Chondrocyte (in vitro differentiated cells): ENCODE data around the gene HNRNPAB. TPM values are rescaled to one million over a fixed set of nuclear protein-coding genes. Genes with fewer than 3 reads are reported as not detected.

Experiments used
- DNase-seq: peaks from one replicate; pipeline ENCODE4 v3.0.0; 2021; ENCODE audit warnings: mixed read lengths, low spot score
- H3K27ac Mint-ChIP-seq: one replicate; pipeline ENCODE4 v1.8.0; 2021; ENCODE audit warnings: mild to moderate bottlenecking, moderate library complexity, mixed read lengths; ENCODE audit not compliant: unreplicated experiment
- H3K27me3 Mint-ChIP-seq: 2 replicates; pipeline ENCODE4 v1.8.0; 2021; ENCODE audit warnings: low read depth, mixed read lengths
- H3K36me3 Mint-ChIP-seq: 2 replicates; pipeline ENCODE4 v1.8.0; 2021; ENCODE audit warnings: low read depth, mixed read lengths
- H3K4me1 Mint-ChIP-seq: 2 replicates; pipeline ENCODE4 v1.8.0; 2021; ENCODE audit warnings: low read depth, mild to moderate bottlenecking, mixed read lengths
- H3K4me3 Mint-ChIP-seq: one replicate; pipeline ENCODE4 v1.8.0; 2021; ENCODE audit warnings: mild to moderate bottlenecking, moderate library complexity, mixed read lengths; ENCODE audit not compliant: unreplicated experiment
- H3K9me3 Mint-ChIP-seq: 2 replicates; pipeline ENCODE4 v1.8.0; 2021; ENCODE audit warnings: low read depth, mixed read lengths
- CTCF ChIP-seq: fragments of 200-600 bp; sonication (generic); IDR thresholded peaks from 2 replicates; pipeline ENCODE4 v1.5.0; 2021; ENCODE audit warnings: antibody characterized with exemption, mild to moderate bottlenecking, moderate library complexity
- total RNA-seq: library from RNA; stranded (reverse); gene quantifications from 3 replicates; pipeline ENCODE4 v1.2.1, GENCODE V29; 2021

HNRNPAB gene
- total RNA-seq, 1 donor from 2014 or later, result 156 TPM

GRCh38 chr5:178180141-178180863 is 24.0 kb upstream of the HNRNPAB start:
- DNase-seq, result no peak
- Mint-ChIP-seq H3K27ac (no peak overlapping the region), H3K4me3 (no peak overlapping the region), H3K36me3 (peaks cover 1% of the 10 kb centered on the region), H3K27me3 (peaks cover 3% of the 10 kb centered on the region), H3K4me1 (no peaks in the 10 kb centered on the region), H3K9me3 (peaks cover 9% of the 10 kb centered on the region)
- no peak for TF ChIP-seq CTCF

DNA sequence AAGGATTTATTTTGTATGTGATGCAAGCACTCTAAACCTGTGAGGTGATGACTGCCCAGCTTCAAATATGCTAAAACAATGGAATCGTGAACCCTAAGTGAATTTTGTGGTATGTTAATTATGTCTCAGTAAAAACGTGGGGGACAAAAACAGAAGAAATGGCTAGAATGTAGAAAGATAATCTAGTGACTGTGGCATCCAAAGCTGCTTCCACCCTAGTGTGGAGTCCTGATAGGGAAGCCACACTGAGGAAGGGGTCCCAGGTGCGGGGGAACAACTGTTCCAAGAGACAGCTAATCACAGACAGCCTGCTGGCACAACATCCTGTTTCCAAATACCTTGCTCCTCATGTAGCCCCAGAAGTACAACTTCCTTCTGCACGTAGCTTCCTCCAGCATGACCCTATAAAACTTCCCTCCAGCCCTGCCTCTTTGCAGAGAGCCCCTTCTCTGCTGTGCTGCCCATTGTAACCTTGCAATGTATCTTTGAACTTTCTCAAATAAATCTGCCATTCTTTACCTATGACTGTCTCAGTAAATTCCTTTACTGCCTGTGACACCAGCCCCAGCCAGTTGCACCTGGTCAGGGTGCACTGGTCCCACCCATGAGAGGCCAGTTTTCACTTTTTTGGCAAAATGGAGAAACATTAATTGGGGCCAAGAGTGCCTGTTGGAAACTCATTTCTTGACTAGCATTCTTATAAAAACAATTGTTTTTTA is 22.0 kb upstream of the HNRNPAB start:
- no peak for TF ChIP-seq CTCF
- no peak overlapping the region for H3K4me3 Mint-ChIP-seq
- H3K9me3 Mint-ChIP-seq, result peaks cover 9% of the 10 kb centered on the region

GRCh38 chr5:178186427-178186826 is 17.9 kb upstream of the HNRNPAB start:
- no peaks in the 10 kb centered on the region for H3K9me3 Mint-ChIP-seq
- no peaks in the 10 kb centered on the region for H3K36me3 Mint-ChIP-seq
- no peak for DNase-seq
- no peak overlapping the region for H3K27ac Mint-ChIP-seq
- no peak overlapping the region for H3K4me3 Mint-ChIP-seq
- no peak for TF ChIP-seq CTCF
- H3K27me3 Mint-ChIP-seq, result peaks cover 2% of the 10 kb centered on the region
- H3K4me1 Mint-ChIP-seq, result no peaks in the 10 kb centered on the region

More for the DNA sequence above, 22.0 kb upstream of the HNRNPAB start:
- Mint-ChIP-seq H3K27ac (no peak overlapping the region), H3K4me1 (no peaks in the 10 kb centered on the region), H3K36me3 (peaks cover 1% of the 10 kb centered on the region), H3K27me3 (peaks cover 3% of the 10 kb centered on the region)
- no peak for DNase-seq

- H3K4me3 Mint-ChIP-seq, result no peak within 1 kb of the TSS
- H3K27me3 Mint-ChIP-seq, result peaks cover 2% of the 10 kb centered on the region
- no peak within 1 kb of the TSS for H3K27ac Mint-ChIP-seq
- H3K4me1 Mint-ChIP-seq, result no peaks in the 10 kb centered on the region
- TF ChIP-seq CTCF, result no peak
- no peaks in the 10 kb centered on the region for H3K36me3 Mint-ChIP-seq
- H3K9me3 Mint-ChIP-seq, result no peaks in the 10 kb centered on the region
- no peak for DNase-seq
Measured at GRCh38 chr5:178187014-178187413, 17.3 kb upstream of the HNRNPAB start, which contains the start of gene GMCL2. GMCL2 (minus strand) TSS chr5:178187371; CDS start chr5:178187299, 72 bp downstream.

- peaks cover 2% of the 10 kb centered on the region for H3K27me3 Mint-ChIP-seq
- no peak for TF ChIP-seq CTCF
- no peak for DNase-seq
- no peaks in the 10 kb centered on the region for H3K36me3 Mint-ChIP-seq
- H3K4me1 Mint-ChIP-seq, result no peaks in the 10 kb centered on the region
- H3K9me3 Mint-ChIP-seq, result peaks cover 3% of the 10 kb centered on the region
- no peak overlapping the region for H3K4me3 Mint-ChIP-seq
- no peak overlapping the region for H3K27ac Mint-ChIP-seq
Measured at GRCh38 chr5:178189433-178189832, 14.9 kb upstream of the HNRNPAB start.
